Activated CD8-positive, alpha-beta memory T cell treated with anti-CD3 and anti-CD28 coated beads for 36 hours (primary cell): ENCODE data around the gene KRTAP4-8. TPM values are rescaled to one million over a fixed set of nuclear protein-coding genes. Genes with fewer than 3 reads are reported as not detected.

Experiments
- total RNA-seq, 2 experiments: library from RNA; stranded (reverse); gene quantifications; one replicate each; pipeline ENCODE4 v1.2.3, GENCODE V29; 2021

KRTAP4-8 gene
- total RNA-seq, 2 experiments from 2014 or later, result not detected

Other genes with a start within 250 kb of the KRTAP4-8 start
- not detected for gene KRT12, start 230.9 kb downstream of the KRTAP4-8 start, total RNA-seq
- gene KRT20, start 212.9 kb downstream of the KRTAP4-8 start, total RNA-seq, result not detected
- gene KRT23, start 160.5 kb downstream of the KRTAP4-8 start, total RNA-seq, result not detected
- gene KRT39, start 131.2 kb downstream of the KRTAP4-8 start, total RNA-seq, result not detected
- not detected for gene KRT40, start 113.8 kb downstream of the KRTAP4-8 start, total RNA-seq
- not detected for gene KRTAP3-3, start 104.0 kb downstream of the KRTAP4-8 start, total RNA-seq
- not detected for gene KRTAP3-2, start 98.2 kb downstream of the KRTAP4-8 start, total RNA-seq
- not detected for gene KRTAP3-1, start 89.0 kb downstream of the KRTAP4-8 start, total RNA-seq
- gene KRTAP1-5, start 70.9 kb downstream of the KRTAP4-8 start, total RNA-seq, result not detected
- not detected for gene KRTAP1-4, start 67.9 kb downstream of the KRTAP4-8 start, total RNA-seq
- gene KRTAP1-3, start 63.3 kb downstream of the KRTAP4-8 start, total RNA-seq, result not detected
- gene KRTAP1-1, start 56.7 kb downstream of the KRTAP4-8 start, total RNA-seq, result not detected
- gene KRTAP2-1, start 50.8 kb downstream of the KRTAP4-8 start, total RNA-seq, result not detected
- not detected for gene KRTAP2-2, start 42.9 kb downstream of the KRTAP4-8 start, total RNA-seq
- not detected for gene KRTAP2-3, start 38.0 kb downstream of the KRTAP4-8 start, total RNA-seq
- gene KRTAP2-4, start 32.3 kb downstream of the KRTAP4-8 start, total RNA-seq, result not detected
- not detected for gene KRTAP4-7, start 14.0 kb downstream of the KRTAP4-8 start, total RNA-seq
- gene KRTAP4-16, start 4.1 kb upstream of the KRTAP4-8 start, total RNA-seq, result not detected
- gene KRTAP4-9, start 7.2 kb upstream of the KRTAP4-8 start, total RNA-seq, result not detected
- gene KRTAP4-11, start 20.2 kb upstream of the KRTAP4-8 start, total RNA-seq, result not detected
- not detected for gene KRTAP4-12, start 26.0 kb upstream of the KRTAP4-8 start, total RNA-seq
- not detected for gene KRTAP4-6, start 42.4 kb upstream of the KRTAP4-8 start, total RNA-seq
- not detected for gene KRTAP4-5, start 51.7 kb upstream of the KRTAP4-8 start, total RNA-seq
- not detected for gene KRTAP4-4, start 62.6 kb upstream of the KRTAP4-8 start, total RNA-seq
- not detected for gene KRTAP4-3, start 70.1 kb upstream of the KRTAP4-8 start, total RNA-seq
- gene KRTAP4-2, start 80.1 kb upstream of the KRTAP4-8 start, total RNA-seq, result not detected
- gene KRTAP4-1, start 86.8 kb upstream of the KRTAP4-8 start, total RNA-seq, result not detected
- not detected for gene KRTAP9-1, start 91.7 kb upstream of the KRTAP4-8 start, total RNA-seq
- gene KRTAP9-2, start 128.5 kb upstream of the KRTAP4-8 start, total RNA-seq, result not detected
- gene KRTAP9-3, start 134.3 kb upstream of the KRTAP4-8 start, total RNA-seq, result not detected
- not detected for gene KRTAP9-8, start 139.9 kb upstream of the KRTAP4-8 start, total RNA-seq
- not detected for gene KRTAP9-4, start 151.5 kb upstream of the KRTAP4-8 start, total RNA-seq
- not detected for gene KRTAP9-9, start 157.2 kb upstream of the KRTAP4-8 start, total RNA-seq
- gene KRTAP9-6, start 167.2 kb upstream of the KRTAP4-8 start, total RNA-seq, result not detected
- not detected for gene KRTAP9-7, start 177.6 kb upstream of the KRTAP4-8 start, total RNA-seq
- not detected for gene KRTAP29-1, start 204.7 kb upstream of the KRTAP4-8 start, total RNA-seq
- not detected for gene KRTAP16-1, start 211.2 kb upstream of the KRTAP4-8 start, total RNA-seq
- gene KRTAP17-1, start 217.6 kb upstream of the KRTAP4-8 start, total RNA-seq, result not detected